PC-9 (cell line): ENCODE results near the gene UCN2. TPM values are rescaled to one million over a fixed set of nuclear protein-coding genes. Genes with fewer than 3 reads are reported as not detected.

Experiments
- BruUV-seq: library from RNA; stranded (reverse); fragments of 400-500 nt; replicated peaks from 2 replicates; lab custom pipeline; 2021; lab: Mats Ljungman, UMichigan
- CTCF ChIA-PET: fragments of 300-600 bp; sonication (Branson Sonifier 250); formaldehyde crosslinking; loops from one replicate; lab custom pipeline; 2022; ENCODE audit warnings: antibody characterized with exemption; lab: Charles Lee
- POLR2A ChIA-PET: fragments of 300-600 bp; sonication (Branson Sonifier 250); formaldehyde crosslinking; loops from one replicate; lab custom pipeline; 2022; ENCODE audit warnings: antibody characterized with exemption; ENCODE audit not compliant: unreplicated experiment; lab: Charles Lee
- DNase-seq, 2 experiments: peaks; one replicate each; pipeline versions ENCODE4 v3.0.0 to v3.0.0-alpha.2; 2015 to 2022; ENCODE audit warnings: mixed read lengths in 1 of 2
- H2AFZ ChIP-seq: fragments of 200-600 bp; sonication (generic); 2 replicates; pipeline ENCODE4 v1.8.1; 2017; ENCODE audit warnings: antibody characterized with exemption
- H3F3A ChIP-seq: fragments of 200-600 bp; sonication (generic); 2 replicates; pipeline ENCODE4 v1.8.1; 2017; ENCODE audit warnings: antibody characterized with exemption, mild to moderate bottlenecking, low read depth; ENCODE audit not compliant: insufficient read depth
- H3K27ac ChIP-seq: fragments of 200-600 bp; sonication (generic); 2 replicates; pipeline ENCODE4 v1.6.1; 2016; ENCODE audit warnings: mixed run types
- H3K27me3 ChIP-seq: fragments of 200-600 bp; sonication (generic); 2 replicates; pipeline ENCODE4 v1.6.1; 2016; ENCODE audit warnings: low read depth, mixed run types; ENCODE audit not compliant: insufficient read depth
- H3K36me3 ChIP-seq: fragments of 200-600 bp; sonication (generic); 2 replicates; pipeline ENCODE4 v1.6.1; 2016; ENCODE audit warnings: low read depth, mixed run types
- H3K4me1 ChIP-seq: fragments of 200-600 bp; sonication (generic); replicated peaks from 2 replicates; pipeline ENCODE4 v1.6.1; 2016; ENCODE audit warnings: mixed run types; ENCODE audit not compliant: insufficient read depth
- H3K4me2 ChIP-seq: fragments of 200-600 bp; sonication (generic); 2 replicates; pipeline ENCODE4 v1.6.1; 2017; ENCODE audit warnings: mixed run types
- H3K4me3 ChIP-seq: fragments of 200-600 bp; sonication (generic); 2 replicates; pipeline ENCODE4 v1.6.1; 2016; ENCODE audit warnings: mixed run types
- H3K79me2 ChIP-seq: fragments of 200-600 bp; sonication (generic); 2 replicates; pipeline ENCODE4 v1.6.1; 2017; ENCODE audit warnings: low read depth, mixed run types
- H3K9me2 ChIP-seq: fragments of 200-600 bp; sonication (generic); 2 replicates; pipeline ENCODE4 v1.8.1; 2017; ENCODE audit warnings: mild to moderate bottlenecking; ENCODE audit not compliant: insufficient read depth
- H3K9me3 ChIP-seq: fragments of 200-600 bp; sonication (generic); 2 replicates; pipeline ENCODE4 v1.8.1; 2016; ENCODE audit warnings: low read depth; ENCODE audit not compliant: insufficient read depth
- H4K20me1 ChIP-seq: fragments of 200-600 bp; sonication (generic); 2 replicates; pipeline ENCODE4 v1.8.1; 2017; ENCODE audit not compliant: insufficient read depth
- CTCF ChIP-seq: fragments of 200-600 bp; sonication (generic); conservative IDR thresholded peaks from 2 replicates; pipeline ENCODE4 v1.6.1; 2017; ENCODE audit warnings: mixed run types, antibody characterized with exemption, mild to moderate bottlenecking, moderate library complexity
- EZH2 ChIP-seq: fragments of 200-600 bp; sonication (generic); IDR thresholded peaks from 2 replicates; pipeline ENCODE4 v1.8.0; 2017; ENCODE audit warnings: antibody characterized with exemption, low read depth
- intact Hi-C: fragments of 100-400 bp; cut with micrococcal nuclease; formaldehyde crosslinking; loops from one replicate; pipeline ENCODE4 v1.10.0; 2022; ENCODE audit not compliant: unreplicated experiment
- total RNA-seq: library from RNA; stranded (reverse); gene quantifications from 2 replicates; pipeline ENCODE4 v1.2.3, GENCODE V29; 2021

UCN2 gene
- total RNA-seq, 1 experiment from 2014 or later: 2.8 TPM

- Histone ChIP-seq H2AFZ (no peak overlapping the region), H3K79me2 (no peaks in the 10 kb centered on the region), H3K4me2 (peak overlapping the region; percentile 33), H4K20me1 (no peaks in the 10 kb centered on the region), H3K9me2 (no peaks in the 10 kb centered on the region), H3K4me3 (no peak overlapping the region), H3K4me1 (peaks cover 18% of the 10 kb centered on the region), H3F3A (no peaks in the 10 kb centered on the region), H3K36me3 (no peaks in the 10 kb centered on the region), H3K27ac (0 out of 2 replicates have a peak overlapping the region, but pooled peaks have one; percentile 38), H3K27me3 (no peaks in the 10 kb centered on the region), H3K9me3 (no peaks in the 10 kb centered on the region)
- DNase-seq: peak; percentile 79 to 83
- intact Hi-C loops: loop anchor here (1.0 to 2.0 kb wide), 2 partner anchors 37 to 78 kb away; no protein-coding TSS in a partner anchor
- TF ChIP-seq EZH2: no peak
- TF ChIP-seq CTCF: no peak
- BruUV-seq: no TSS peak
- POLR2A ChIA-PET: interaction anchor here (0.6 to 0.7 kb wide), 2 partner anchors 81 to 577 kb away, joined by 3 to 4 read pairs; partner anchors contain the start of gene USP19
- CTCF ChIA-PET: no interaction called here
These were observed 20.2 kb downstream of the UCN2 start for GRCh38 chr3:48543271-48543866.

GRCh38 chr3:48538451-48538850, 25.1 kb downstream of the UCN2 start:
- H3K9me3 ChIP-seq: no peaks in the 10 kb centered on the region
- H4K20me1 ChIP-seq: no peaks in the 10 kb centered on the region; the same call in 1 of the 2 replicates
- POLR2A ChIA-PET: no interaction called here
- CTCF ChIA-PET: no interaction called here
- no peak overlapping the region for H2AFZ ChIP-seq
- peaks cover 12% of the 10 kb centered on the region for H3K4me1 ChIP-seq
- H3K27me3 ChIP-seq: no peaks in the 10 kb centered on the region
- no peak overlapping the region for H3K4me2 ChIP-seq
- intact Hi-C loops: no loop called here
- no TSS peak for BruUV-seq
- no peak for DNase-seq
- no peaks in the 10 kb centered on the region for H3K36me3 ChIP-seq
- no peaks in the 10 kb centered on the region for H3K9me2 ChIP-seq
- no peaks in the 10 kb centered on the region for H3K79me2 ChIP-seq
- no peak overlapping the region for H3K4me3 ChIP-seq
- H3K27ac ChIP-seq: no peak overlapping the region
- no peaks in the 10 kb centered on the region for H3F3A ChIP-seq
- no peak for TF ChIP-seq CTCF

DNA sequence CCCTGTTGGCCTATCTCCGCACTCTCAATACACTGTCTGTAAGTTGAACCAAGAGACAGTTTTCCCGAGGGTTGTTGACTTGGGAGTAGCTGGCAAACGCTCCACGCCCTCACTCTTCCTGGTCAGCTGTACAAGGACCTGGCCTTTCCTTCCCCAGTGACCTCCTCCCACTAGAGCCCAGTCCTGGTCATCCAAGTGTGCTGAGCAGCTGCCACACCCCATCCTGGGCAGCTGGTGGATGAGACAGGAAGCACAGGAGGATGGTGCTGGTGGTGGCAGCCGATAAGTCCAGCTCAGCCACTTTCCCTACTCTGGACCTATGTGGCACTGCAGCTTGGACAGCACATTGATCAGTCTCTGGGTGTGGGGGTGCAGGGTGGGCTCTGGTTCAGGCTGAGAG, 26.8 kb downstream of the UCN2 start:
- CTCF ChIA-PET: interaction anchor here (0.7 kb wide), 1 partner anchor 30 kb away, joined by 5 read pairs; no protein-coding TSS in a partner anchor

More for the DNA sequence above, 26.8 kb downstream of the UCN2 start:
- Histone ChIP-seq H3K9me3 (no peaks in the 10 kb centered on the region), H3K79me2 (no peaks in the 10 kb centered on the region), H4K20me1 (no peaks in the 10 kb centered on the region; the same call in 1 of the 2 replicates), H3K4me1 (no peaks in the 10 kb centered on the region), H3K27me3 (no peaks in the 10 kb centered on the region), H3K36me3 (no peaks in the 10 kb centered on the region), H3K27ac (no peak overlapping the region), H2AFZ (no peak overlapping the region), H3F3A (no peaks in the 10 kb centered on the region), H3K9me2 (no peaks in the 10 kb centered on the region), H3K4me2 (no peak overlapping the region), H3K4me3 (no peak overlapping the region)
- no TSS peak for BruUV-seq
- intact Hi-C loops: no loop called here
- POLR2A ChIA-PET: no interaction called here
- TF ChIP-seq EZH2 (no peak), CTCF (no peak)
- no peak for DNase-seq
